ENCODE measurements around the gene TTC36. TPM values are rescaled to one million over a fixed set of nuclear protein-coding genes. Genes with fewer than 3 reads are reported as not detected.
"Not testable (repeated sequence)": the region's sequence is repeated elsewhere in the genome, so short reads cannot be mapped to it uniquely, and the experiment has no call there.

The TTC36 gene
- total RNA-seq (2014; rRNA removed), result 0.32 and 0.86 TPM in 2 replicates
- 0.62 TPM for polyA plus RNA-seq (2012)

DNA sequence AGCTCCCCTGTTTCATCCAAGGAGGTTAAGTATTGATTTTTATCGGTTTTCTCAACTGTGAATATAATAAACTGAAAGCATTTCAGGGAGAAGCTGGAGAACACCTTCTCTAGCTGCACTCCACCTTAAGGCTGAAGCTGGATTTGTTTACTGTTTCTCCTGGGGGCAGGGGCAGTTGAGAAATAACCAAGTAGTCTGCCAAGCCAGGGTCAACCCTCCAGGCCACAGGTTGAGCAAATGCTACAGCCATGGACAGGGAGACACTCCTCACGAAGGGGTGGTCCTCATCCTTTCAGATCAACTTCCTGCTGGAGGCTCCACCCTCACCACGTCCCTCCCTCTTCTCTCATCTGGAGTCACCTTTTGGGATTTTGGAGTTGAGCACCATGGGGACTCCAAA lies at the start of gene TTC36:
Gene TTC36 (plus strand): TSS at position 366 of the 400 bp plus-strand sequence. CDS start 21 bp downstream, at position 387.
- DNase-seq (ENCODE audit: low read depth), result no peak

- not testable (repeated sequence) for DNase-seq (ENCODE audit: low read depth)
These were observed 46.0 kb upstream of the TTC36 start for GRCh38 chr11:118481238-118481637.

- DNase-seq (ENCODE audit: low read depth), result no peak
These were observed 42.9 kb upstream of the TTC36 start for GRCh38 chr11:118484405-118484804.

DNA sequence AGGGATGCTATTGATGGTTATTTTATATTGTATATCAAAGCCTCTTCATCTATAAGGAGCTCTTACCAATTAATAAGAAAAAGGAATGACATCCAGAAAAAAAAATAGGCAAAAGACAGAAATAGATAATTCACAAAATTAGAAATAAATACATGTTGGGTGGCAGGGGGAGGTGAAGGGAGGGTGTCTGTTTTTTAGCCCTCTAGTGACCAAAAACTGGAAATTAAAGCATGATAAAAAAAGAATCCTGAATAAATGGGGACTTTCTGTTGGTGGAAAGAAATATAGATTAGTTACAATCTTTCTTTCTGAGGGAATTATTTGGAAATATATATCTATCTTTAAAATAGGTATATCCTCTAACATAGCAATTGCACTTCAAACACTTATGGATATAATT lies 42.0 kb upstream of the TTC36 start:
- DNase-seq (ENCODE audit: low read depth), result no peak

DNA sequence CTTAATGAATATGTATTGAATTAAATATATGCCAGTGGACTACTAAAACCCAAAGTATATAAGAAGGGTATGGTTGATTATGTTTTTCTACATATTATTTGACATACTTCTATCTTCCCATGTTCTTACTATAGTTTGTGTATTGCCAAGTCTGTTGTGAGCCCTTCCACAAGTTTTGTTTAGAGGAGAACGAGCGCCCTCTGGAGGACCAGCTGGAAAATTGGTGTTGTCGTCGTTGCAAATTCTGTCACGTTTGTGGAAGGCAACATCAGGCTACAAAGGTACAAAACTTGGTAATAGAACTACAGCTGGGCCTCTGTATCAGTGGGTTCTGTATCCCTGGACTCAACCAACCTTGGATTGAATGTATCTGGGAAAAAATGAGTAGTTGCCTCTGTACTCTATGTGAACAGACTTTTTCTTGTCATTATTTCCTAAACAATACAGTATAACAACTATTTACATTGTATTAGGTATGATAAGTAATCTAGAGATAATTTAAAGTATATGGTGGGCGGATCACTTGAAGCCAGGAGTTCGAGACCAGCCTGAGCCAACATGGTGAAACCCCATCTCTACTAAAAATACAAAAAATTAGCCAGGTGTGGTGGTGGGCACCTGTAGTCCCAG lies 38.7 kb upstream of the TTC36 start:
- peak; percentile 69 for DNase-seq (ENCODE audit: low read depth)

DNA sequence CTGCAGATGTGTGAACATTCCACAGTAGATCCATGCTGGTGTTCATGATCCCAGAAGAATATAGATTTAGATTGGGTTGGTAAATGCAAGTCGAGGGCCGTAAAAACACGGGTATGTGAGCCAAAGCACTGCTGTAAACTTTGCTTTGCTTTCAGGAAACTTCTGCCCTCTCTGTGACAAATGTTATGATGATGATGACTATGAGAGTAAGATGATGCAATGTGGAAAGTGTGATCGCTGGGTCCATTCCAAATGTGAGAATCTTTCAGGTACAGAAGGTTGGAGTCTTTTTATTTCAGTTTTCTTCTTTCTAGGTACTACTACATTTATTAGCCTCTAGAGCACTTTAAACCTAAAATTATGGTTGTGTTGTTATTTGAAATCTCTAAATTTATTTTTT lies 36.2 kb upstream of the TTC36 start:
- DNase-seq (ENCODE audit: low read depth), result no peak

DNA sequence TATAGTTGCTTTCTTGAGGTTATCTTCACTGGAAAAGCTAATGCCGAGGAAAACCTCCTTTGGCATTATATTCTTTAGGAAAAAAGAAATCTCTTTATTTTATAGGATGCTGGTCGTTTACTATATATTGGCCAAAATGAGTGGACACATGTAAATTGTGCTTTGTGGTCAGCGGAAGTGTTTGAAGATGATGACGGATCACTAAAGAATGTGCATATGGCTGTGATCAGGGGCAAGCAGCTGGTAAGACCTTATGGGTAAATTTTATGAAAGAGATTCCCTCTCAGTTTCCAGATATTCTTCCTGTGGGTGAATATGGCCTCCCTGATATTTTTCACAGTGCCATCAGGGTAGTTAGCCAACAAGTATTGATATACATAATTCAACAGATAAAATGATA lies 29.4 kb upstream of the TTC36 start:
- peak; percentile 75 for DNase-seq (ENCODE audit: low read depth)

GRCh38 chr11:118503216-118503615 lies 24.1 kb upstream of the TTC36 start:
- no peak for DNase-seq (ENCODE audit: low read depth)

- DNase-seq (ENCODE audit: low read depth), result no peak
These were observed 15.7 kb upstream of the TTC36 start for GRCh38 chr11:118511601-118512000.

DNA sequence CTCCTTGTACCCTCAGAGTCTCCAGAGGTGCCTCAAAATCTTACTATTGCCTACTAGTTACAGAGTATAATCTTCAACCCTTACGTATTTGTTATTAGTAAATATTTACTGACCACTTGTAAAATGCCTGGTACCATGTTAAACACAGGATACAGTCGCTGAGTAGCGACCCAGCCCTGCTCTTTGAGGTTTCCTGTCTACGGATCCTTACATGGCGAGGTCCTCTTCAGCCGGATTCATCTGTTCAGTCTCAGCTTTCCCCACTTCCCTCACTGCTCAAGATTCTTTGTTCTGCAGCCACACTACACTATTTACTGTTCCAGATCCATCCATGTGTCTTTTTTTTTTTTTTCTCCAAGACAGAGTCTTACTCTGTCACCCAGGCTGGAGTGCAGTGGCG lies 13.2 kb upstream of the TTC36 start:
- DNase-seq (ENCODE audit: low read depth), result no peak

- no peak for DNase-seq (ENCODE audit: low read depth)
These were observed 7.7 kb upstream of the TTC36 start for GRCh38 chr11:118519549-118519948.

DNA sequence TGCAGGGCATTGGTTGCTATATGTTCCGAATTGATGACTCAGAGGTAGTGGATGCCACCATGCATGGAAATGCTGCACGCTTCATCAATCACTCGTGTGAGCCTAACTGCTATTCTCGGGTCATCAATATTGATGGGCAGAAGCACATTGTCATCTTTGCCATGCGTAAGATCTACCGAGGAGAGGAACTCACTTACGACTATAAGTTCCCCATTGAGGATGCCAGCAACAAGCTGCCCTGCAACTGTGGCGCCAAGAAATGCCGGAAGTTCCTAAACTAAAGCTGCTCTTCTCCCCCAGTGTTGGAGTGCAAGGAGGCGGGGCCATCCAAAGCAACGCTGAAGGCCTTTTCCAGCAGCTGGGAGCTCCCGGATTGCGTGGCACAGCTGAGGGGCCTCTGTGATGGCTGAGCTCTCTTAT lies 5.4 kb upstream of the TTC36 start:
- DNase-seq (ENCODE audit: low read depth), result no peak

GRCh38 chr11:118522571-118523072 lies 4.7 kb upstream of the TTC36 start:
- peak; percentile 24 for DNase-seq (ENCODE audit: low read depth)

GRCh38 chr11:118524356-118524755 lies 2.9 kb upstream of the TTC36 start:
- DNase-seq (ENCODE audit: low read depth), result no peak

GRCh38 chr11:118524757-118525470 lies 2.4 kb upstream of the TTC36 start:
- peak; percentile 51 for DNase-seq (ENCODE audit: low read depth)

DNA sequence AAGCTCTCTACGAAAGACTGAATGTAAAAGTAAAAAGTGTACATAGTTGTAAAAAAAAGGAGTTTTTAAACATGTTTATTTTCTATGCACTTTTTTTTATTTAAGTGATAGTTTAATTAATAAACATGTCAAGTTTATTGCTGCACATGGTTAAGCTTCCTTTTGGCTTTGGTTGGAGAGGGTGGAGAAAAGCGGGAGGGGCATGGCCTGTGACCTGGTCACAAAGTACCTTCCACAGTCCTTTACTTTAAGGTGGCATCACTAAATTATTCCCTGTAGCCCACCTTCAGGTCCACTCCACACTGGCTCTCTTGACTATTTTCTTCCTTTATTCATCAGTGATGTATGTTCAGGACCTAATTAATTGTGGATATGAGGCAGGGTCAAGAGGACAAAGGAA lies 586 bp upstream of the TTC36 start:
- DNase-seq (ENCODE audit: low read depth), result no peak

GRCh38 chr11:118528511-118528910 lies 1.2 kb downstream of the TTC36 start:
- no peak for DNase-seq (ENCODE audit: low read depth)

DNA sequence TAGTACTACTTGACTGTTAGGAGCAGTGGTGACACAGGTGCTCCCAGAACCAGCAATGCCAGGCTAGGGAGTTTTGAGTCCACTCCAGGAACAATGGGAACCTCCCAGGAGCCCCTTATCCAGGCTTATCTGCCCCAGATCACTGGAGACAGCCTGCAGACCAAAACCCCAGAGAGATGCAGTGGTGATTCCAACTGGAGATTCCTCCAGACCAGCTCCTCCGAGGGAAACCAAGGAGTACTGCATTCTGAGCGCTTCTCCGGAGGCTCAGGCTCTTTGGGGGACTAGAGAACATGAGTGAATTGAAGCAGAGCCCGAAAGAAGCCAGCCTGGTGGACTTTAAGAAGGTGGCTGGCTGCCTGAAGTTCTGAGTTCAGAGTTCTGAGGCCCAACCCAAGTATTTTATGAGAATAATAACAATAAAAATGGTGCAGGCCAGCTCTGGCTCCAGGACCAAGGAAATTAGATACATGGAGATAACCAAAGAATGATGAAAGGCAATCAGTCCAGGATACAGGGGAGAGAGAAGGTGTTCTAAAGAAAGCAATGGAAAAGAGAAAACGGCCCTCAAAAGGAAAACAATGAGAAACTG lies 2.4 kb downstream of the TTC36 start:
- no peak for DNase-seq (ENCODE audit: low read depth)

- peak; percentile 57 for DNase-seq (ENCODE audit: low read depth)
These were observed 3.0 kb downstream of the TTC36 start for GRCh38 chr11:118530180-118530682.

DNA sequence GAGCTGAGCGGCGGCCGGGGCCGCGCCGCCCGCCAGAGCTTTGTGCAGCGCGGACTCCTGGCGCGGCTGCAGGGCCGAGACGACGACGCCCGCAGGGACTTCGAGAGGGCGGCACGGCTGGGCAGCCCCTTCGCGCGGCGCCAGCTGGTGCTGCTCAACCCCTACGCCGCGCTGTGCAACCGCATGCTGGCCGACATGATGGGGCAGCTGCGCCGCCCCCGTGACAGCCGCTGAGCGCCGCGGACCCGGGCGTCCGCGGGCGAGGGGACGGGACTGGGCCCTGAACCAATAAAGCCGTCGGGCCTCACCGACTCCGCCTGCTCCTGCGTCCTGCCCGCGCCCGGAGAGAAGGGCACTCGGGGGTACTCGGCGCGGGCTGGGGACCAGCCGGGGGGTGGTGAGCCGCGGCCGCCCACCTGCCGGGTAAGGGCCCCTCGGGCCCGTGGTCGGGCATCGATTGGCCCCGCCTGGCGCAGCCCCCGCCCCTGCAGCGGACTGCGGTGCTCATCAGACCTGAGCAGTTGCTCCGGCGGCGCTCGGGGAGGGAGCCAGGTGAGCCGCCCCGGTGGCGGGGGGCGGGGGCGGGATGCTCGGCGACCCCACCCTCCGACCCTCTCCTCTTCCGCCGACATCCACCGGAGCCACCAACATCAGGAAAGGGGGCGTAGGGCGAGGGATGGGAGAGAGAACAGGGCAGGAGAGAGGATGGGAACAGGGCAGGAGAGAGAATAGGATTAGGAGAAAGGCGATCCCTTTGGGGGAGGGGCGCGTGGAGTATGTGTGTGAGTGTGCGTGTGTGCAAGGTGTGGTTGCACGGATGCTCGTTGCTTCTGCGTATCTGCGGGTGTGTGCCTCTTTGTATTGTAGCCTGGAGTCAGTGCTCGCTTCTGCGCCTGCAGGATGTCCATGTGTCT lies 3.7 kb downstream of the TTC36 start, which contains the start of gene TMEM25:
Gene TMEM25 (plus strand): TSS at position 510 of the 914 bp plus-strand sequence. CDS start 610 bp downstream, outside the sequence.
- peak; percentile 58 for DNase-seq (ENCODE audit: low read depth)

GRCh38 chr11:118531597-118532084 lies 4.4 kb downstream of the TTC36 start:
- no peak for DNase-seq (ENCODE audit: low read depth)
